ENCODE results near the gene CEMIP.

The CEMIP gene

DNA sequence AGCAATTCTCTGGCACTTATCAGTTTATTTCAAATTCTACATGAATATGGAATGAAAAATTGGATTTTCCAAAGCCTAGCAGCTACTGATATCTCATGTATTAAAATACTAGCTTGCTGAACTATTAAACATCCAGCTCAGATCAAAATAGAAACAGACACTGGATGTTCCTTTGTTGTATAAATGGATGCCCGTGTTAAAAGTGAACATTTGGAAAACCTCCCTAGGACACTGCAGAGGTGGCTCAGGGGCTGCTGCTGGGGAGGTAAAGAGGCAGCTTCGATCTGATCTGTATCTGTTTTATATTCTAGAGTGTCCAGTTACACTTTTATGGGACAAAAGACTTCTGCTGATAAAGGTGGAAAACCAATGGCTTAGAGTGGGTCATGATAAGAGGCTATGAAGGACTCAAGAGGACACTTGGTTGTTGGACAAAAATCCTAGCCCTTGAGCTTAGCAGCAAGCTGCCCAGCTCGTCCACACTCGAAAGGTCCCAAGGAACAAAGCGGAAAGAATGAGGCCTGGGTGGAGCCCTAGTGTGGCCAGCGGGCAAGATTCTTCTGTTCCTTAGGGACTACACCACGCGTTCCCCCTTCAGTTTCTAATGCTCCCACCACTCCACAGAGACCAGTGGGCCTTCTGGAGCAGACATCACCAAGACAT, 200.5 kb downstream of the CEMIP start:
- DNase-seq (ENCODE audit: low spot score): no peak

DNA sequence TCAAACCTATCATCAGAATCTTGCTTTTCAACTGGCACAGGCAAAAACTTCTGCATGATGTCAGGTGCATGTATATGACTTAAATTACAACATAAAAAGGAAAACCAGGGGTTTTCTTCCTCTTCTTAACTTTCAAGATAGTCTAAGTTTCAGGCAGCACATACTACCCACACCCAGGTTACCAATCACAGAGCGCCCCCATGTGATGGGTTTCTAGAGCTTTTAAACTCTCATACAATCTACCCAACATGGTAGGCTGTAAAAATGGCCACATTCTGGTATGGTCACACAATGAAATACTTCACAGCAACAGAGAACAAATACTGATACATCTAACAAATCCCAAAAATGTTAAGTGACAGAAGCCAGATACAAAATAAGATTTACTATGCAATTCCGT, 203.0 kb downstream of the CEMIP start:
- DNase-seq (ENCODE audit: low spot score): no peak

DNA sequence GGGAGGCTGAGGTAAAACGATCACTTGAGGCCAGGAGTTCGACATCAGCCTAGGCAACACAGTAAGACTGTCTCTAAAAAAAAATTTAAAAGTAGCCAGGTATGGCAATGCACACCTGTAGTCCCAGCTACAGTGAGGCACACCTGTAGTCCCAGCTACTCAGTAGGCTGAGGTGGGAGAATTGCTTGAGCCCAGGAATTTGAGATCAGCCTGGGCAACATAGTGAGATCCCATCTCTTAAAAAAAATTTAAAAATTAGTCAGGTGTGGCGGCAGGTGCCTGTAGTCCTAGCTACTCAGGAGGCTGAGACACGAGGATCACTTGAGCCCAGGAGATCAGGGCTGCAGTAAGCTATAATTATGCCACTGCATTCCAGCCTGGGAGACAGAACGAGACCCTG, 203.7 kb downstream of the CEMIP start:
- DNase-seq (ENCODE audit: low spot score): no peak

DNA sequence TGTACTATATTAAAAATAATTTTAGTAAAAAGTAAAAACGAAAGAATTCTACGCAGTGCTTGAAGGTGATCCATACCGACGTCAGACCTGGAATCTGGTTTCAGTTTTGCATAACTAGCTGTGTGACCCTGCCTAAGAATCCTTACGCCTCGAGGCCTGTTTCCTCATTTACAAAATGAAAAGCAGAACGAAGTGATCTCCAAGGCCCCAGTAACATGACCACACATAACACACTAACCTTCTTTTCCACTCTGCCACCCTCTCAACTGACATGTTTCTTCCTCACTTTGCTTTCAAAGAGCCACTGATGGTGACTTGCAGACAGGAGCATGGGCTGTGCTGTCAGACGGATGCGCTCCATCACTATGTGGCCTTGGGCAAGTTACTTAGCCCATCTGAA, 205.7 kb downstream of the CEMIP start:
- DNase-seq (ENCODE audit: low spot score): no peak

DNA sequence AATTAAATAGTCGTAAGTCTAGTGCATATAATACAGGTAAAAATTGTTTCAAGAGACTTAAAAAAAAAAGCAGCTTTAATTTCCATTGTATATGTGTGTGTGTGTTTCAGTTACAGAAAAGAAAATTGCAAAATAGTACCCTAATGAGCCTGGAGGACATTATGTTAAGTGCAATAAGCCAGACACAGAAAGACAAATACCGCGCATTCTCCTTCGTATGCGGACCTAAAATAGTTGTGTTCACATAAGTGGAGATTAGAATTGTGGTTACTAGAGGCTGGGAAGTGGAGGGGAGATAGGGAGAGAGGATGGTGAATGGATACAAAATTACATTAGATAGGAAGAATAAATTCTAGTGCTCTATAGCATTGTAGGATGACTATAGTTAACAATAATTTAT, 206.8 kb downstream of the CEMIP start:
- no peak for DNase-seq (ENCODE audit: low spot score)

DNA sequence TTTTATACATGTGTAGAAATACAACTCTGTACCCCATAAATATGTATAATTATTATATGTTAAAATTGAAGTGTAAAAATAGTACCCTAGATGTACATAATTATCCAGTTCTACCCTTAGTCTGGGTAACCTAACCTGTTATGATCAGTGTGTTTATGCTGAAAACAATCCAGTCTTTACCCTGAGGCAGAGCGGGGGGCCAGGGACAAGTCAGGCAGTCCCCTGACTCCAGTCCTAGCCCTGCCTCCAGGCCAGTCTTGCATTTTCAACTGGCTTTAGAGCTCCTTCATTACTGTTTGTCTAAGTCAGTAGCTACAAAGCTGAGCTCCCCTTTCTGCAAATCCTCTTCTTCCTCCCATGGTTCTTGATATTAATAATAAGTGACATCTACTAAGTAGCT, 207.3 kb downstream of the CEMIP start:
- no peak for DNase-seq (ENCODE audit: low spot score)

DNA sequence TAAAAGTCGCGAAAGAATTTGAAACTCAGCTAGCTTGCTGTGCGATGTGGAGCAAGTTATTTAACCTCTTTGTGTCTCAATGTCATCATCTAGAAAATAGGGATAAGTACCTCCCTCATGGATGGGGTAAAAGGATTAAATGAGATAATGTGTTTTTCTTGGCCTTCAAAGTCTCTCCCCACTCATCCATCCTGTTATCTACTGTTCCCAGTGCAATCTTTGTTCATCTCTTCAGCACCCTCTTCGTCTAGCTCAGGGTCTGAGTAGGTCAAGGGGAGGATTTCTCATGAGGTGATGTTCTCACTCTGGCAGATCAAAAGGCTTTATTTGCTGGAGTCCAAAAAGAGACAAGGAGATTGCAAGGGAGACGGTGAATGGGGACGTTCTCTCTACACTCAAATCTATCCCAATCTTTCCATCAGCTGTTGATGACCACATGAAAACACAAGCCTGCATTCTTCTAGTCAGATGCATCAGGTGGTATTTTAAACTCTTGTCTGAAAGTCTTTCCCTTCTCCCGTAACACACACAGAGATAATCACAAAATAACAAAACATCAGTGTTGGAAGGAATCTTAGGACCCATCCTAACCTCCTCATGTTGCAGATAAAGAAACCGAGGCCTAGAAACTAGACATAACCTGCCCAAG, 209.1 kb downstream of the CEMIP start:
- DNase-seq (ENCODE audit: low spot score): no peak

DNA sequence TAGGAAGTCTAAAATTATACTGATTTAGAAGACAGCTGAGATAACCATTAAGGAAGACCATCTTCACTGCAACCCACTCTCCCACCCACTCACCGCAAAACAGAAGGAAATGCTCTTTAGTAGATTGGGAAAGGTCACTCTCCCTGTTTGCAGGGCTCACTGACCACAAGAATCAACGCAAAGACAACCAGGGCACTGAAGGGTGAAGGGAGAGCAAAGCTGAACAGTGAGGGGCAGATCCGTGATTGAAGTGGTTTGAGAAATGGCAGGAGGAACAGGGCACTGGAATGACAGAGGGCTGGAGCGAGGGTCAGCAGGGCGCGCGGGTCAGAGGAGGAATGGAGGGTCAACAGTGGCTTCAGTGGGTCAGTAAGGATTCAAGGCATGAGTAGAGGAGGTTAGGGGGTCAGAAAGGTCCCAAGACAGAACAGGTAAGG, 209.9 kb downstream of the CEMIP start:
- no peak for DNase-seq (ENCODE audit: low spot score)

DNA sequence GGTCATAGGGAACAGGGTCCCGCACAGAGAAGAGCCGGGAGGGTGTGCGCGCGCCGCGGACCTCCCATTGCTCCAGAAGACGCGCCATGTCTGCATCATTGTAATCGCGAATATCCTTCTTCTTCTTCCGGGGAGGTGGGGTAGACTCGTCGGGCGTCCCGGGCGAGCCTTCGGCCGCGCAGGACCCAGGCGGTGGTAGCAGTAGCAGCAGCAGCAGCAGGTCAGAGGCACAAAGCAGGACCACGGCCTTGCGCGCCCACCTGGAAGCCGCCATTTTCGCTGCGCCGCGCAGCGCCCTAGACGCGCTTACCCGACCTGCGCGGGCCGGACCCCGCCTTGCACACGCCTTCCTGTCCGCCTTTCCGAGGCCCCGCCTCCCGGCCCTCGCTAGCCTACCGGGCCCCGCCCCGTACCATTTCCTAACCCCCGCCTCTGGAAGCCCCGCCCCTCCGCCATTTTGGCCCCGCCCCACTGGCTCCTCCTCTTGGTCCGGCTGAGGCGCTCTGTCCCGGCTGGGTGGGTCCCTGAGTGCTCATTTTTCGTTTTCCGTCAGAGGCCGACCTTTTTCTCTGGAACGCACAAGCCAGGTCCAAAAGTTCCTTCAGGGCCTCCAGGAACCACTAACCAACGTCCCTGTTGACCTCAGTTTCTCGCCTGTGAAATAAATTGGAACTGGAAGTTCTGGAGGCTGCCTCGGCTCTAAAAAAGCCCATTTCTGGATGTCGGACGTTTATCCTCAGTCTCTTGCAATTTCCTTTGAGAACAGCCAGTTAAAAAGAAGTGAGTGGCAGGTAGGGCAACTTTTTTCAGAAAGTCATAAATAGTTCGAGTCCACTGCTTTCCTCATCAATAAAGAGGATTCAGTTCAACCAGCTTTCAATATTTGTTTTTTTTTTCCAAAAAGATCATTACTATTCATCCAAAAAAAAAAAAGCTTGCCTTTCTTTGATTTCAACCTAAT, 210.6 kb downstream of the CEMIP start, which contains the start of gene MESD:
MESD (minus strand) TSS at position 302 of the 961 bp plus-strand sequence; CDS start at position 274, 28 bp downstream.
- peak; percentile 95 for DNase-seq (ENCODE audit: low spot score)

DNA sequence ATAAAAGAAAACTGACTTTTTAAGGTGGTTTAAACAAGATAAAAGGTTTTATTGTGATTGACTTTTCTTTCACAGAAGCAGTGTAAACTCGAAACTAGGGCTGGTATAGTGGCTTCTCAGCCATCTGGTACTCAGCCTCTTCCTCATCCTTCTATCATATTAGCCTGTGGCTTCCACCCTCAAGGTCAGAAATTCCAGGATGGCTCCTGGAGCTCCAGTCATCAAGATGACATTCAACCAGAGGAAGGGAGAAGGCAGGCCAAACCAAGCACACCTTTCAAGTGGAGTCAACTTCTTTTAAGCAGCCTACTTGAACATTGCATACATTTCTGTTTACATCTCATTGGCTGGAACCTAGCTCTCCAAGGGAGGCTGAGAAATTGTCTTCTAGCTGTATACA, 211.8 kb downstream of the CEMIP start:
- DNase-seq (ENCODE audit: low spot score): no peak

DNA sequence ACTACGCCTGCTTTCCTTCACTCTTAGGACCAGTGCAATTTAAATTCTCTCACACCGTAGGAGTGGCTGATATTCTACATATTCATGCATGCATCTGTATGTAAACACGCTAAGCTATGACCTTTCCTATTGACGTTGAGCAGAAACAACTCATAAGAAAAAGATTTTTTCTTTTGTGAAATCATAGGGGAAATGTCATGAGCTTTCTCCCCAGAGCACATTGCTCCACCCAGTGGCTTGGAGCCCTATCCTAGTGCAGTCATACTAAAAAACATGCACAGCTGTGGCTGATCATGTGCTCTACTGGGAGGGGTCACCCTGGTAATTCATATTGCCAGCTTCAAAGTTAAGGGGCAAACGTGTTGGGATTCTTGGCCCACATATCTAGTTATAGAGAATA, 212.3 kb downstream of the CEMIP start:
- DNase-seq (ENCODE audit: low spot score): peak; percentile 51

DNA sequence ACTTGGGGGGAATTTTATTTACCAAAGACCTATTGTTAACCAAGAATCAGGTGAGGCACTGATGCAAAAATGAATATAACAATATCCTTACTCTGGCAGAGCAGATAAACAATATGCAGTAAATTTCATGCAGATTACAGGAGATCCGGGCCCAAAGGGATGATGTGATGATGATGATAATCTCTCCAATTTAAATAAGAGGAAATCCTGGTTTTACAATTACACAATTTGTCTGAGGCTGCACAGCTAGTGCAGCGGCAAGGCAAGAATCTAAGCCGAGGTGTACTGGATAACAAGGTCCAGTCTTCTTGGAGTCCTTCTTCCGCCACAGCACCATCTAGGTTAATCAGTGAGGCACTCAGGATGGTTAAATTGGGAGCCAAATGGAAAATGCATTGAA, 212.8 kb downstream of the CEMIP start:
- no peak for DNase-seq (ENCODE audit: low spot score)

DNA sequence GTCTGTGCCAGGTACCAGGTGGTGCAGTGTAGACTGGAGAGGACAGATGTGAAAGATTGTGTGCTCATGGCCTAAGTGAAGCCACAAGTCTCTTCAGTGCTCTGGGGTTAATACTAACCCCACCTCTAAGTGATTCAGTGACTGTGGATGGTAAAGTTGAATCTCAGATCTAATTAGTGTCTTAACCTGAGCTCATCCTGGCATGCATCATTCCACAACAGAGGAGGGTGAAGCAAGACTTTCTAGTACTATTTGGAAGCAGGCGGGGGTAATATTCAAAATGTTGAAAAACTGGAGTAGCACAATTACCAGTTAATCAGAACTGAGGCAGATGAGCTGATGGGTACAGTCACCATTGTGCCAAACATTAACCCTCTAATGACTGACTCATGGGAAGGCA, 213.3 kb downstream of the CEMIP start:
- DNase-seq (ENCODE audit: low spot score): no peak

DNA sequence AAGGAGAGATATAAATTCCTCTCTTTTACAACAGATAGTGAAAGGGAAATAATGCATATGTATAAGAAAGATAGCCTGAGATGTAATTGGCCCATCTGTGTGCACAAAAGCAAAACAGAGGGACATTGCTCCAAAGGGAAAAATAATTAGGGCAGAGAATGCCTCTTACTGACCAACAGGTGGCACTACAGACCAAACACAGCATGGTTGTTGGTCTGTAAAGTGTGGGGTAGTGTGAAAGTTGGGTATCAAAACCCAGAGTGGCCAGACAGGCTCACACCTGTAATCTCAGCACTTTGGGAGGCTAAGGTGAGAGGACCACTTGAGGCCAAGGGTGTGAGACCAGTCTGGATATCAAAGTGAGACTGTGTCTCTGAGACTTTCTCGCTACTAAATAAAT, 217.1 kb downstream of the CEMIP start:
- DNase-seq (ENCODE audit: low spot score): peak; percentile 47

DNA sequence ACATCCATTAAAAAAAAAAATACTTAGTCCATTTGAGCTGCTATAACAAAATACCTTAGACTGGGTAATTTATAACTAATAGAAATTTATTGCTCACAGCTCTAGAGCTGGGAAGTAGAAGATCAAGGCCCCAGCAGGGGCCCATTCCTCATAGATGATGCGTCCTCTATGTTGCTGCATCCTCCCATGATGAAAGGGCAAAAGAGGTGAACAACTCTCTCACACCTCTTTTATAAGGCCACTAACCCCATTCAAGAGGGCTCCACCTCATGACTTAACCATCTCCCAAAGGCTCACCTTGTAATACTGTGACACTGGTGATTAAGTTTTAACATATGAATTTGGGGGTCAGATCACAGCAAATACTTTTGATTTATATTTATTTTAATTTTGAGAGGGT, 218.5 kb downstream of the CEMIP start:
- no peak for DNase-seq (ENCODE audit: low spot score)

DNA sequence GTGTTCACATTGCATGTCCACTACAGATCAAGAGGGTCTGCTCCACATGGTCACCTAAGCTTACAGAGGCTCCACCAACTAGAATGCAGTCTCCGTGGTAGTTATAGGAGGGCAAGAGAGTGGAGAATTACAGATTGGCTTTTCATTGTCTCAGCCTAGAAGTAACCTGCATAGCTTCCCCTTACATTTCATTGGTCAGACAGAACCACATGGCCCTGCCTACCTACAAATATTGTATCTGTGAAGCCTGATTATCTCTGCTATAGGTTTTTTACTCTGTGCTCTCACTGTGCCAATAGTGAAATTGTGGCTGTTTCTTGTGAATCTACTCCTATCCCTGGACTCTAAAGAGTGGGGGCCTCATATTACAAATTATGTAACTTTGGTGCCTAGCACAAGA, 219.1 kb downstream of the CEMIP start:
- no peak for DNase-seq (ENCODE audit: low spot score)

DNA sequence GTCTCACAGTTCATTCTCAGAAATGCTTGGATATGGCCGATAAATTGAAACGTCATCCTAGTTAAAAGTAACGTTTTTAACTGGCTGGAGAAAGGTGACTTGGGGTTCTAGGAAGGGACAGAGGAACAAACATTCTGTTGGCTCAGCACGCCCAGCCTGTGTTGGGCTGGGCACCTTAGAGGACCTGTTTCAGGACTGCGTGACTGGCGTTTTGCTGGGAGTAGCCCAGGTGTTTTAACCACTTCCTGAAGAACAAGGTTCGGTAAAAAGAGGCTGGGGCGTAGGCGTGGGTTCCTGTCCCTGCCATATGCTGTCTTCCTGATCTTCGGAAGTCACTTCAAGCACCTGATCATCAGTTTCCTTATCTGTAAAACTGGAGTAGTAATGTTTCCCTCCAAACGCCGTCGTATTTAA, 220.5 kb downstream of the CEMIP start:
- DNase-seq (ENCODE audit: low spot score): no peak

DNA sequence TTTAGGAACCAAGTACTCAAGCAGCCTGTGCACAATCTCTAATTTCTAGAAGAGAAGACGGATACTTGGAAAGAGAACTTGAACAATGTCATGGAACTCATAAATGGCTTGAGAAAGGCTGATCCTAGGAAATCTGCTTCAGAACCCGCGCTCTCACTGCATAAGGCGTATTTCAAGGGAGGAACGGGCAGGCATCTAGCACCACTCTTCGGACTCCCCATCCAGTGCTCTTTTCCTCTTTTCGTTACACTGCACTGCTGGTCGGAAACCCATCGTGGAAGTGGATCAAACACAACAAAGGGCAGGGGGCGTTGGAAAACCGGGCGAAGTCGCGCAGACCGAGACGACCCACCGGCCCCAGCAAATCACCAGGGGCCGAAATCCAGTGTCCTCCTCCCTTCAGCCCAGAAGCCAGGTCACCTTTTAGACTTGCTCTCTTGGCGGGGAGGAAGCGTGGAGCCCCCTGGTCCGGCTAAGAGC, 221.0 kb downstream of the CEMIP start:
- peak; percentile 39 for DNase-seq (ENCODE audit: low spot score)

DNA sequence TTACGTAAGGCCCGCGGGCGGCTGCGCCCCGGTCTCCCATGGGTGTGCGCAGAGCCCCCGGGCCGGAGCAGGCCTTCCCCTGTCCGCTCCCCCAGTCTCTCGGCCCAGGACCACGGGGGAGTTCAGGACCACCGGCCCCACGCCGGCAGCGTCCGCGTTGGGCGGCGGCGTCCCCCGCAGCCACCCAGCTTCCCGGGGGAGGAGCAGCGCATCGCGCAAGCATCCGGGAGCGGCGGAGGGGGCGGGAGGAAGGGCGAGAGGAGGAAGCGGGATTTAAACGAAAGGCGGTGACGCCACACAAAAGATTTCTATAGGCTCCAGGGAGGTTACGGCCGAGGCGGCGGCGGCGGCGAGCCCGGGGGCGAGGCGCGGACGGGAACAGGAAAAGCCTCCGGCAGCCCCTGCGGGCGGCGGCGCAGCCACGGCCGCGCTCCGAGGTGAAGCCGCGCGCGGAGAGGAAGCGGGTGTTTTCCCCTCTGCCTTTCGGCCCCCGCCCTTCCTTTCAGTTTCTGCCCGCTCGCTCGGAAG, 221.5 kb downstream of the CEMIP start, which contains the start of gene TLNRD1:
TLNRD1 (plus strand) TSS at position 300 of the 528 bp plus-strand sequence. CDS start 1,349 bp downstream, outside the sequence.
- peak; percentile 92 for DNase-seq (ENCODE audit: low spot score)
